ENCODE results near the gene PCYT1A. TPM values are rescaled to one million over a fixed set of nuclear protein-coding genes. Genes with fewer than 3 reads are reported as not detected.
"Not testable (repeated sequence)": the region's sequence is repeated elsewhere in the genome, so short reads cannot be mapped to it uniquely, and the experiment has no call there.

The PCYT1A gene
- total RNA-seq, 1 donor from 2014 or later = 33.9 TPM

GRCh38 chr3:196255776-196256175 is 31.8 kb downstream of the PCYT1A start:
- DNase-seq (ENCODE audit: low spot score, unreplicated experiment) = no peak
- Mint-ChIP-seq H3K36me3 (ENCODE audit: insufficient read depth) (peaks cover 12% of the 10 kb centered on the region), H3K27me3 (no peaks in the 10 kb centered on the region), H3K27ac (peak overlapping the region; percentile 73), H3K4me3 (ENCODE audit: low read depth) (no peak overlapping the region), H3K4me1 (ENCODE audit: low read depth) (no peaks in the 10 kb centered on the region), H3K9me3 (ENCODE audit: low read depth) (no peaks in the 10 kb centered on the region)
- TF ChIP-seq, protein P1, sequence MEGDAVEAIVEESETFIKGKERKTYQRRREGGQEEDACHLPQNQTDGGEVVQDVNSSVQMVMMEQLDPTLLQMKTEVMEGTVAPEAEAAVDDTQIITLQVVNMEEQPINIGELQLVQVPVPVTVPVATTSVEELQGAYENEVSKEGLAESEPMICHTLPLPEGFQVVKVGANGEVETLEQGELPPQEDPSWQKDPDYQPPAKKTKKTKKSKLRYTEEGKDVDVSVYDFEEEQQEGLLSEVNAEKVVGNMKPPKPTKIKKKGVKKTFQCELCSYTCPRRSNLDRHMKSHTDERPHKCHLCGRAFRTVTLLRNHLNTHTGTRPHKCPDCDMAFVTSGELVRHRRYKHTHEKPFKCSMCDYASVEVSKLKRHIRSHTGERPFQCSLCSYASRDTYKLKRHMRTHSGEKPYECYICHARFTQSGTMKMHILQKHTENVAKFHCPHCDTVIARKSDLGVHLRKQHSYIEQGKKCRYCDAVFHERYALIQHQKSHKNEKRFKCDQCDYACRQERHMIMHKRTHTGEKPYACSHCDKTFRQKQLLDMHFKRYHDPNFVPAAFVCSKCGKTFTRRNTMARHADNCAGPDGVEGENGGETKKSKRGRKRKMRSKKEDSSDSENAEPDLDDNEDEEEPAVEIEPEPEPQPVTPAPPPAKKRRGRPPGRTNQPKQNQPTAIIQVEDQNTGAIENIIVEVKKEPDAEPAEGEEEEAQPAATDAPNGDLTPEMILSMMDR (IDR thresholded peaks at IDR 0.05; ENCODE audit: unreplicated experiment) = no peak

DNA sequence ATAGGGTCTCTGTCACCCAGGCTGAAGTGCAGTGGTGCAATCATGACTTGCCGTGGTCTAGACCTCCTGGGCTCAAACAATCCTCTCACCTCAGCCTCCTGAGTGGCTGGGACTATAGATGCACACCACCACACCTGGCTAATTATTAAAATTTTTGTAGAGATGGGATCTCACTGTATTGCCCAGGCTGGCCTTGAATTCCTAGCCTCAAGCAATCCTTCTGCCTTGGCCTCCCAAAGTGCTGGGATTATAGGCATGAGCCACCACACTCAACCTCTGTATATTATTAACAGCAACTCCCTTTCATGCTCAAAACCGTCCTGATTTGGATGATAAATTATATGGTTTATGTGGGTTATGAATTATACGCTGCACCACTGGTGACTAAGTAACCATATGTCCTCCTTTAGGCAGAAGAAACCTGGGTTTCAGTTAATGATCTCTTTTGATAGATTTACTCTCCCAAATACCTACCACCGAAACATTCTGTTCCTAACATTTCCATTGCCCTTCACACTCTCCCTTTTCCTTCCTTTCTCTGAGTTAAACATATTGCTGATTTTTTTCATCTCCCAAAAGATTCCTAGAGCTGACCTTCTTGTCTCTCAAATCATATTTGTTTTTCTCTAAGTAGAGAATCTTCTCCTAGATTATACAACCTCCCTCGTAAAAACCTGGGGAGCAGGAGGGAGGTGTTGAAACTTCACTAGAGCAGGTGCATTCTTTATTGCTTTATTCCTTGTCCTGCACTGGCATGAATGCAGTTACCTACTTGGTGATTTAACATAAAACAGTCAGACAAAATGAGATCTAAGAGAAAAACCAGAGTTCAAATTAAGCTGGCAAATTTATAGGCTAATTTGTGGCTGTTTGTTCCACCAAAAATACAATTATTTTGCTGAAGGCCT is 32.9 kb downstream of the PCYT1A start:
- Mint-ChIP-seq H3K27me3 (no peaks in the 10 kb centered on the region), H3K4me1 (ENCODE audit: low read depth) (no peaks in the 10 kb centered on the region), H3K36me3 (ENCODE audit: insufficient read depth) (peaks cover 10% of the 10 kb centered on the region)

DNA sequence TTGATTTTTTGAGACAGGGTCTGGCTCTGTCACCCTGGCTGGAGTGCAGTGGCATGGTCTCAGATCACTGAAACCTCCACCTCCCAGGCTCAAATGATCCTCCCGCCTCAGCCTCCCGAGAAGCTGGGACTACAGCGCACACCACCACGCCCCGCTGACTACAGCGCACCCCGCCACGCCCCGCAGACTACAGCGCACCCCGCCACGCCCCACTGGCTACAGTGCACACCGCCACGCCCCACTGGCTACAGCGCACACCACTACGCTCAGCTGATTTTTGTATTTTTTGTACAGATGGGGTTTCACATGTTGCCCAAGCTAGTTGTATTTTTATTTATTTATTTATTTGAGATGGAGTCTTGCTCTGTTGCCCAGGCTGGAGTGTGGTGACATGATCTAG is 35.6 kb downstream of the PCYT1A start:
- peaks cover 14% of the 10 kb centered on the region for H3K36me3 Mint-ChIP-seq (ENCODE audit: insufficient read depth)
- H3K9me3 Mint-ChIP-seq (ENCODE audit: low read depth) = no peaks in the 10 kb centered on the region
- H3K4me1 Mint-ChIP-seq (ENCODE audit: low read depth) = no peaks in the 10 kb centered on the region
- H3K27me3 Mint-ChIP-seq = no peaks in the 10 kb centered on the region
- no peak overlapping the region for H3K27ac Mint-ChIP-seq
- no peak overlapping the region for H3K4me3 Mint-ChIP-seq (ENCODE audit: low read depth)
- TF ChIP-seq, protein P1 (IDR thresholded peaks at IDR 0.05; ENCODE audit: unreplicated experiment) = no peak
- no peak for DNase-seq (ENCODE audit: low spot score, unreplicated experiment)

More for the DNA sequence above, 32.9 kb downstream of the PCYT1A start:
- Mint-ChIP-seq H3K9me3 (ENCODE audit: low read depth) (no peaks in the 10 kb centered on the region), H3K4me3 (ENCODE audit: low read depth) (no peak overlapping the region), H3K27ac (no peak overlapping the region)
- DNase-seq (ENCODE audit: low spot score, unreplicated experiment) = no peak
- TF ChIP-seq, protein P1 (IDR thresholded peaks at IDR 0.05; ENCODE audit: unreplicated experiment) = no peak

GRCh38 chr3:196246612-196247308 is 40.8 kb downstream of the PCYT1A start:
- no peaks in the 10 kb centered on the region for H3K27me3 Mint-ChIP-seq
- DNase-seq (ENCODE audit: low spot score, unreplicated experiment) = no peak
- TF ChIP-seq, protein P1 (IDR thresholded peaks at IDR 0.05; ENCODE audit: unreplicated experiment) = no peak
- H3K27ac Mint-ChIP-seq = no peak overlapping the region
- H3K4me1 Mint-ChIP-seq (ENCODE audit: low read depth) = no peaks in the 10 kb centered on the region
- peaks cover 31% of the 10 kb centered on the region for H3K36me3 Mint-ChIP-seq (ENCODE audit: insufficient read depth)
- H3K9me3 Mint-ChIP-seq (ENCODE audit: low read depth) = peaks cover 3% of the 10 kb centered on the region
- no peak overlapping the region for H3K4me3 Mint-ChIP-seq (ENCODE audit: low read depth)

DNA sequence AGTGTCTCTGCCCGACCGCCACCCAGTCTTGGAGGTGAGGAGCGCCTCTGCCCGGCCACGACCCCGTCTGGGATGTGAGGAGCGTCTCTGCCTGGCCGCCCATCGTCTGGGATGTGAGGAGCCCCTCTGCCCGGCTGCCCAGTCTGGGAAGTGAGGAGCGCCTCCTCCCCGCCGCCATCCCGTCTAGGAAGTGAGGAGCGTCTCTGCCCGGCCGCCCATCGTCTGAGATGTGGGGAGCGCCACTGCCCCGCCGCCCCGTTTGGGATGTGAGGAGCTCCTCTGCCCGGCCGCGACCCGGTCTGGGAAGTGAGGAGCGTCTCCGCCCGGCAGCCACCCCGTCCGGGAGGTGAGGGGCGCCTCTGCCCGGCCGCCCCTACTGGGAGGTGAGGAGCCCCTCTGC is 43.4 kb downstream of the PCYT1A start:
- not testable (repeated sequence) for H3K4me3 Mint-ChIP-seq (ENCODE audit: low read depth); H3K27me3 Mint-ChIP-seq; H3K9me3 Mint-ChIP-seq (ENCODE audit: low read depth); H3K27ac Mint-ChIP-seq; DNase-seq (ENCODE audit: low spot score, unreplicated experiment); H3K4me1 Mint-ChIP-seq (ENCODE audit: low read depth)
- peaks cover 34% of the 10 kb centered on the region for H3K36me3 Mint-ChIP-seq (ENCODE audit: insufficient read depth)
